Neural progenitor cell (in vitro differentiated cells): ENCODE results near the gene CEP68.

Experiments
- EZH2 ChIP-seq: fragments of 200-600 bp; sonication (generic); IDR thresholded peaks from 2 replicates; pipeline ENCODE4 v1.6.1; 2017; ENCODE audit warnings: antibody characterized with exemption, mild to moderate bottlenecking, moderate library complexity
- EZH2phosphoT487 ChIP-seq: fragments of 200-600 bp; sonication (generic); IDR thresholded peaks from 2 replicates; pipeline ENCODE4 v1.6.1; 2017; ENCODE audit warnings: antibody characterized with exemption
- TF ChIP-seq, protein P1 (sequence below): fragments of 200-600 bp; sonication (generic); IDR thresholded peaks from 2 replicates; pipeline ENCODE4 v1.5.1; 2017; ENCODE audit warnings: antibody characterized with exemption, mild to moderate bottlenecking

DNA sequence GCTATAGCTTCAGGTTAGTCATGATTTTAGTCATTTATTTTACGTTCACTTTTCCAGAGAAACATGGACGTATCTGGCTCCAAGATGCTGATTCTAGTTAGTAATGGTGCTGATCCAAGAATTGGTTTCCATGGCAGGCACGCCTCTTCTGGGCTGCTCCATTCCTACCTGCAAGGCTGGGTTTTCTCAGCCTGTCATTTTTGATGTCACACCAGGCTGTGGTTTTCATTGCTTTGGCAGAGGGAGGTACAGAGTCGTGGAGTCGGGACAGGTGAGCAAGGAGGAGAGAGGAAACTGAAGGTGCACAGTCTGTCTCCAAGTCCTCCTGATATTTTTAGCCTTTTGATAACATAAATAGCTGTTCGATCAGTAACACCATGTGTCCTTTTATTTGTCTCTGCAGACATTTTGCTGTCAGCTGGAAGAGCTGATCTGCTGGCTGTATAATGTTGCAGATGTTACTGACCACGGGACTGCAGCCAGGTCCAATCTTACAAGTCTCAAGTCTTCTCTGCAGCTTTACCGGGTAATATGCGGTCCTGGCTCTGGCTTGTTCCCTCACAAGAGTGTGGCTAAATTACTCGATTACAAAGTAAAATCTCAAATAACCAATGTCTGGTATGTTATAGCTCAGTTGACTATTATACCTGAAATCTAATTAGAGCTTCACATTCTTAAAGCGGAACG, 17.8 kb downstream of the CEP68 start:
- TF ChIP-seq, protein P1, sequence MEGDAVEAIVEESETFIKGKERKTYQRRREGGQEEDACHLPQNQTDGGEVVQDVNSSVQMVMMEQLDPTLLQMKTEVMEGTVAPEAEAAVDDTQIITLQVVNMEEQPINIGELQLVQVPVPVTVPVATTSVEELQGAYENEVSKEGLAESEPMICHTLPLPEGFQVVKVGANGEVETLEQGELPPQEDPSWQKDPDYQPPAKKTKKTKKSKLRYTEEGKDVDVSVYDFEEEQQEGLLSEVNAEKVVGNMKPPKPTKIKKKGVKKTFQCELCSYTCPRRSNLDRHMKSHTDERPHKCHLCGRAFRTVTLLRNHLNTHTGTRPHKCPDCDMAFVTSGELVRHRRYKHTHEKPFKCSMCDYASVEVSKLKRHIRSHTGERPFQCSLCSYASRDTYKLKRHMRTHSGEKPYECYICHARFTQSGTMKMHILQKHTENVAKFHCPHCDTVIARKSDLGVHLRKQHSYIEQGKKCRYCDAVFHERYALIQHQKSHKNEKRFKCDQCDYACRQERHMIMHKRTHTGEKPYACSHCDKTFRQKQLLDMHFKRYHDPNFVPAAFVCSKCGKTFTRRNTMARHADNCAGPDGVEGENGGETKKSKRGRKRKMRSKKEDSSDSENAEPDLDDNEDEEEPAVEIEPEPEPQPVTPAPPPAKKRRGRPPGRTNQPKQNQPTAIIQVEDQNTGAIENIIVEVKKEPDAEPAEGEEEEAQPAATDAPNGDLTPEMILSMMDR: no peak
- TF ChIP-seq EZH2 (no peak), EZH2phosphoT487 (no peak)
